Measurements from ENCODE around the gene SORD.

The SORD gene

GRCh38 chr15:45118131-45118588 lies 95.2 kb downstream of the SORD start:
- FAIRE-seq, result no peak

- FAIRE-seq, result no peak
These were observed 96.0 kb downstream of the SORD start for GRCh38 chr15:45118996-45119395.

- FAIRE-seq, result no peak
These were observed 97.3 kb downstream of the SORD start for GRCh38 chr15:45120081-45120972.

DNA sequence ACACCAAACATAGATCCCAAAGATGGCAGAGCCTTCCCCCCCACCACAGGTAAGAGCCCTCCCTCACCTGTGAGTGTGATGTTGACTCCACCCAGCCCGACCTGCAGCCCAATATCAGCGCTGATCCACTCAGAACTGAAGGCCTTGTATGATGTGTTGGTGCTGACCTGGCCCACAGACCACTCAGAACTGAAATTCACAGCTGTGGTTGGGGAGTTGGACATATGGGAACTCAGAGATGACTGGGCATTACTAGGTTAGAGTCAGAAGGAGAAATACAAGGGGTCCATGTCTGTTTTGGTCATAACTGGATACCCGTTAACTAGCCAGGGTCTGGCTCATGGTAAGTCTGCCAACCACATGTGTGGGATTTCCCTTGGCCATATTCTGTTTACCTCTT lies 98.0 kb downstream of the SORD start:
- FAIRE-seq, result no peak

DNA sequence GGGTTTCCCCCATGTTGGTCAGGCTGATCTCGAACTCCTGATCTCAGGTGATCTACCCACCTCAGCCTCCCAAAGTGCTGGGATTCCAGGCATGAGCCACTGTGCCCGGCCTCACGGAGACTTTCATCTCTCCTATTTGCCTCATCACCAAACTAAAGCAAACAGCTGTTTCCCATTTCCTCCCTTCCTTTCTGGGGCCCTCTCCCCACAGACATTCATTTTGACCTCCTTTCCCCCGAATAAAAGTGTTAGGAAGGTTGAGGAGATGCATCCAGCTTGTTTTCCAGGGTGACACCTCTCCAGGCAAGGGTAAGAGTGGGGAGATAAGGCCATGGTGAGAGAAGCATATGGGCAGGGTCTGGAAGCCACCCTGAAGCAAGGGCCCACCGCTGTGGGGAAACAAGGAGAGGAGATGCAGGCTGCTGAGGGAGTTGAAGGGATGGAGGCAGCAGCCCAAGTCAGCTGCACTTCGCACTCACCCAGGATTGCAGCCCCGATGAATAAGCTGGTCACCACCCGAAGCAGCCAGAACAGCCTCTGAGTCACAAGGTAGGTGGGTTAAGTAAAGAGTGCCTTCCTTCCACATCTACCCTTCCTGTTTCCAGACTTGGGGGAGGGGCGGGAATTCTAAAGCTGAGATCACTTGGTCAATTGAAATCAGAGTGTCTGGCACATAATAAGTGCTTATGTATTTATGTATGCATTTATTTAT lies 98.9 kb downstream of the SORD start:
- FAIRE-seq, result no peak

DNA sequence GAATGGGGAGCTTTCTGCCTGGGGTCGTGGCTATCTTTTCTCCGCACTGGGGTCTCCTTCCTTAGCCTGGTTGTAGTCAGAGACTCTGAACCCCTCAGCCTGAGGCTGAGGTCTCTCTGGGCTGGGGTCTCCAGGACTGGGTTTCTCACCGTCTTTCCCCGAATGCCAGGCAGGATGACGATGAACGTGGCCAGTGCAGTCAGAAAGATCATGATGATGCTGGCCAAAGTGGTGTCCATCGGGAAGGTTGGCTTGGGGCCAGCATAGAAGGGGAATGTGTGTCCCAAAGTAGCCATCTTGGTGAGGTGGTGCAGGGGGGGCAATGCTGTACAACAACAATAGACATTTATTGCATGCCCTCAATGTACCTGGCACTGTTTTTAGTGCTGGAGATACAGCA lies 99.7 kb downstream of the SORD start:
- FAIRE-seq, result no peak

DNA sequence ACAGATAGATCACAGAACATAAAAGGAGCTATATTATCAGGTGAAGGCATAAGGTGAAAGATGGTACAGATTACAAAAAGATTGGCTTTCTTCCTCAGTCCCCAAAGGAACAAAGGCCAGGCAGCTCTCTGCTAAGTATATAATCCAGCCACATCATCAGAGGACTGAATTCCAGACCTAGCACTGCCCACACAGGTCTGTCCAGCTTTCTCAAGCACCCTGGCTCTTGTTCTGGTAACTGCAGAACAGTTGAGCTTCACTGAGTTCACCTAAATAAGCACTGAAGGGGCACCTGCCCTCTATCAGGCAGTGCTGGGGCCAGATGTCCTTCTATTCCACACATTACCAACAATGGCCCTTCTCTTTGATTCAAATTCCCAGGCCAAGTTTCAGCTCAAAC lies 100.4 kb downstream of the SORD start:
- FAIRE-seq, result no peak

DNA sequence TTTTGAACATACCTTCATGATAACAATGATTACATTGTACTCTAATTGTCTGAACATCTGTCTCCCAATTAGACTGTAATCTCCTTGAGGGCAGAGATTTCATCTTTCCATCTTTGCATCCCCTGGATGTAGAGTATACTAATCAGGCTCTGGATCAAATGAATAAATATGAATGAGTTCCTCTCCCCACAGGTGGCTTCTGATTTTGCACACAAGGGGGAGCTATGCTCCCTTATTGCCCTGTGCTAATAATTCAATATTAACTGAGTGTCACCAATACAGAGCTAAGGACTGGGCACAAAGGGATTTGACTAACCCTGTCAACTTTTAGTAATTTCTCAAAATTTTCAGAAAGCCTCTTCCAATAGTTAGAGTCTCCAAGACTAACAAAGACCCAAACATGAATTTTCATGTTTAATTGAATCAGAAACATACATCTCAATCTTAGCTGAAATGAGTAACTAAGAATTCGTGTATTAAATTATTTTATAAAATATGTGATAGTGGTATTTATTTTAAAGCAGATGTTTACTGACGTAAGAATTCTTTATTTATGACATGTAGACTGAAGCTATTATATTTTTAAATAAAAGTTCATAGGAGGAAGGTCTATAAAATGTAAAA lies 103.7 kb downstream of the SORD start:
- FAIRE-seq, result no peak
